ENCODE data around the gene ATXN7L1. TPM values are rescaled to one million over a fixed set of nuclear protein-coding genes. Genes with fewer than 3 reads are reported as not detected.

ATXN7L1 gene
- total RNA-seq, 1 experiment from 2014 or later = 24.3 TPM

- H3K27ac ChIP-seq (ENCODE audit: insufficient read length, low read depth, low read length) = no peak overlapping the region
- no peak overlapping the region for H3K18ac ChIP-seq (ENCODE audit: insufficient read length, low read depth, low read length)
- no peak overlapping the region for H3K56ac ChIP-seq (ENCODE audit: insufficient read length, low read depth, low read length)
- H3K4me2 ChIP-seq (ENCODE audit: insufficient read depth, insufficient read length, low read length) = no peak overlapping the region
- no peak overlapping the region for H2BK5ac ChIP-seq (ENCODE audit: insufficient read length, low read length)
- H2BK12ac ChIP-seq (ENCODE audit: insufficient read length, low read depth, low read length) = no peak overlapping the region
- no peaks in the 10 kb centered on the region for H4K20me1 ChIP-seq (ENCODE audit: control insufficient read depth, insufficient read depth, insufficient read length)
- H3K4ac ChIP-seq (ENCODE audit: low read depth, low read length) = no peak overlapping the region
- Mint-ChIP-seq H3K36me3 (ENCODE audit: insufficient read depth in 1 of 3, low read depth in 3 of 3) (peaks cover 0 to 16% (median 5%) of the 10 kb centered on the region in 3 experiments; a peak in 4 of 7 replicates), H3K27me3 (ENCODE audit: low read depth) (no peaks in the 10 kb centered on the region), H3K4me1 (peaks cover 31% of the 10 kb centered on the region in 2 experiments), H3K27ac (no peak overlapping the region), H3K4me3 (no peak overlapping the region), H3K9me3 (no peaks in the 10 kb centered on the region)
- no peak overlapping the region for H2BK120ac ChIP-seq (ENCODE audit: low read depth, low read length, poor library complexity, severe bottlenecking)
- H3K23me2 ChIP-seq (ENCODE audit: insufficient read length, low read depth, low read length, poor library complexity, severe bottlenecking) = no peaks in the 10 kb centered on the region
- H4K91ac ChIP-seq (ENCODE audit: insufficient read length, low read depth, low read length) = no peak overlapping the region
- H2AFZ ChIP-seq (ENCODE audit: low read length) = no peak overlapping the region
- WGBS (ENCODE audit: extremely low coverage, insufficient read length, low lambda C conversion rate) = no CpG with 5 or more reads among the region's 3 CpGs
- no peaks in the 10 kb centered on the region for H3K27me3 ChIP-seq (ENCODE audit: insufficient read depth, low read length)
- 0 out of 2 replicates have a peak, but pooled peaks cover 2% of the 10 kb centered on the region for H3K79me2 ChIP-seq (ENCODE audit: insufficient read depth, low read length)
- no peak overlapping the region for H3T11ph ChIP-seq (ENCODE audit: low read length)
- H3K4me1 ChIP-seq (ENCODE audit: insufficient read depth, low read length) = peaks cover 1% of the 10 kb centered on the region; the same call in 1 of the 2 replicates
- no peak overlapping the region for H4K8ac ChIP-seq (replicated peaks; ENCODE audit: insufficient read length, low read depth, low read length)
- no peak overlapping the region for H3K23ac ChIP-seq (ENCODE audit: insufficient read length, low read depth, low read length)
- no peaks in the 10 kb centered on the region for H3K9me3 ChIP-seq (ENCODE audit: control insufficient read depth, low read depth, low read length)
- H3K9ac ChIP-seq (ENCODE audit: extremely low read depth, insufficient read length, low read length) = no peak overlapping the region
- no peak overlapping the region for H3K14ac ChIP-seq (ENCODE audit: insufficient read depth, low read length)
- TF ChIP-seq CTCF (conservative IDR thresholded peaks at IDR 0.05) = no peak
- DNase-seq = no peak
- H2BK15ac ChIP-seq (ENCODE audit: low read depth, low read length) = no peak overlapping the region
- H2AK5ac ChIP-seq (ENCODE audit: insufficient read length, low read length) = no peak overlapping the region
- no peak overlapping the region for H4K5ac ChIP-seq (ENCODE audit: insufficient read length, low read depth, low read length)
- no peak overlapping the region for H2BK20ac ChIP-seq (ENCODE audit: low read depth, low read length, poor library complexity, severe bottlenecking)
- H3K79me1 ChIP-seq (ENCODE audit: insufficient read depth, low read depth, low read length, poor library complexity, severe bottlenecking) = no peaks in the 10 kb centered on the region
Measured at GRCh38 chr7:105751054-105751453, 125.3 kb downstream of the ATXN7L1 start.
